SK-N-SH treated with all-trans-retinoic acid at 6 μM for 48 hours (cell line): ENCODE results near the gene ZMIZ1.

Experiments
- PATZ1 ChIP-seq: fragments of 250-450 bp; sonication (Bioruptor Pico); IDR thresholded peaks from 2 replicates; pipeline ENCODE4 v1.8.0; 2020; ENCODE audit warnings: mild to moderate bottlenecking, moderate library complexity, borderline replicate concordance
- RARB ChIP-seq: fragments of 250-450 bp; sonication (Bioruptor Pico); IDR thresholded peaks from 2 replicates; pipeline ENCODE4 v1.8.0; 2021; ENCODE audit warnings: mild to moderate bottlenecking, moderate library complexity
- SNAI2 ChIP-seq: fragments of 250-450 bp; sonication (Bioruptor Pico); IDR thresholded peaks from 2 replicates; pipeline ENCODE4 v1.5.0; 2020; ENCODE audit warnings: mild to moderate bottlenecking, moderate library complexity
- TOX ChIP-seq: fragments of 250-450 bp; sonication (Bioruptor Pico); IDR thresholded peaks from 2 replicates; pipeline ENCODE4 v1.8.0; 2021; ENCODE audit warnings: mild to moderate bottlenecking, moderate library complexity, borderline replicate concordance
- ZC3H10 ChIP-seq: fragments of 250-450 bp; sonication (Bioruptor Pico); IDR thresholded peaks from 2 replicates; pipeline ENCODE4 v1.5.1; 2021; ENCODE audit warnings: mild to moderate bottlenecking, moderate library complexity
- ZFP3 ChIP-seq: fragments of 250-450 bp; sonication (Bioruptor Pico); IDR thresholded peaks from 2 replicates; pipeline ENCODE4 v1.5.0; 2020; ENCODE audit warnings: mild to moderate bottlenecking, moderate library complexity
- ZFP30 ChIP-seq: fragments of 450-650 bp; formaldehyde crosslinking; IDR thresholded peaks from 2 replicates; pipeline ENCODE4 v1.5.0; 2022; ENCODE audit warnings: mild to moderate bottlenecking, moderate library complexity
- ZNF8 ChIP-seq: fragments of 450-650 bp; formaldehyde crosslinking; IDR thresholded peaks from 2 replicates; pipeline ENCODE4 v1.5.0; 2020; ENCODE audit warnings: mild to moderate bottlenecking, moderate library complexity

GRCh38 chr10:79178070-79178576 lies 109.4 kb downstream of the ZMIZ1 start:
- no peak for TF ChIP-seq RARB (CRISPR knock-in tag)
- no peak for TF ChIP-seq PATZ1 (CRISPR knock-in tag)
- no peak for TF ChIP-seq TOX (CRISPR knock-in tag)
- TF ChIP-seq ZFP3 (CRISPR knock-in tag), result no peak
- no peak for TF ChIP-seq ZFP30
- TF ChIP-seq ZC3H10, result no peak
- no peak for TF ChIP-seq ZNF8 (CRISPR knock-in tag)
- no peak for TF ChIP-seq SNAI2 (CRISPR knock-in tag)
